Activated naive CD4-positive, alpha-beta T cell treated with anti-CD3 and anti-CD28 coated beads, Interleukin-2, amount 50 U/mL, for 24 hours (primary cell): ENCODE measurements around the gene TYK2.
"Not testable (repeated sequence)": the region's sequence is repeated elsewhere in the genome, so short reads cannot be mapped to it uniquely, and the experiment has no call there.

Experiments used
- H3K27ac Mint-ChIP-seq: one replicate; pipeline ENCODE4 v1.8.0; 2021; ENCODE audit warnings: mild to moderate bottlenecking, mixed read lengths
- H3K27me3 Mint-ChIP-seq: one replicate; pipeline ENCODE4 v1.8.0; 2021; ENCODE audit warnings: mixed read lengths
- H3K36me3 Mint-ChIP-seq: one replicate; pipeline ENCODE4 v1.8.0; 2021; ENCODE audit warnings: mixed read lengths
- H3K4me1 Mint-ChIP-seq: one replicate; pipeline ENCODE4 v1.8.0; 2021; ENCODE audit warnings: mixed read lengths
- H3K4me3 Mint-ChIP-seq: one replicate; pipeline ENCODE4 v1.8.0; 2021; ENCODE audit warnings: mild to moderate bottlenecking, mixed read lengths
- H3K9me3 Mint-ChIP-seq: one replicate; pipeline ENCODE4 v1.8.0; 2021; ENCODE audit warnings: mixed read lengths

TYK2 gene

DNA sequence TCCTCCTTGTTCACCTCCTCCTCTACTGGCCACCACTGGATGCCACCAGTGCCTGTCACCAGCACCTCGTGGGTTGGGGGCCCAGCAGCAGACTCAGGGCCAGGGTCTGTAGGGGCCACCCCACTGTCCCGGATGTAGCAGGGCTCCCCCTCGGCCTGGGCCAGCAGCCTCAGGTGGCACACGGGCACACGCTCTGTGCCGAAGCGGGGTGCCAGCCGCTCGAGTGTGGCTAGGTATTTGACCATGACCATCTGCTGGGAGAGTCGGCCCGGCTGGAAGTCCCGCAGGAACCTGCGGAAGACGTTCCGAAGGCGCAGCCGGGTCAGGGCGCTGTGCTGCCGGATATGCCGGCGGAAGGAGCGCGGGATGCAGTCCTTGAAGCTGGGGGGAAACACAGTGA is 14.9 kb downstream of the TYK2 start:
- H3K27me3 Mint-ChIP-seq: no peaks in the 10 kb centered on the region
- no peak overlapping the region for H3K27ac Mint-ChIP-seq
- no peaks in the 10 kb centered on the region for H3K9me3 Mint-ChIP-seq
- H3K4me3 Mint-ChIP-seq: no peak overlapping the region
- H3K4me1 Mint-ChIP-seq: no peaks in the 10 kb centered on the region
- H3K36me3 Mint-ChIP-seq: peaks cover 3% of the 10 kb centered on the region

DNA sequence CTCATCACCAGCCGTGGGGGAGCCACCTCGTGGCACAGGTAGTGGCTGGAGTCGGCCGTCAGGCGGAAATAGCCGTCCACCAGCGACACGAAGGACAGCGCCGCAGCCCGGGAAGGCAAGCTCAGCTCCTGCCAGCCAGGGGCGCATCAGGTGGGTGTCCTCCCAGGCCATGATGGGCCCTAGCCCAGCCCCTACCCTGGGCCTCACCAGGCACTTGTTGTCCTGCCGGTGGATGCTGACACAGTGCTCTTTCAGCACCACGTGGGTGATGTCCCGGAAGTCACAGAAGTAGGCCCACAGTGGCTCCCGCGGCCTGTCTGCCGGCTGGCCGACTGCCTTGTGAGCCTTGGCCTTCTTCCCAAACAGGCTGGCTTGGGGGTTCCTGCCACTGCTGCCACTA is 15.7 kb downstream of the TYK2 start:
- H3K27ac Mint-ChIP-seq: no peak overlapping the region
- H3K9me3 Mint-ChIP-seq: no peaks in the 10 kb centered on the region
- no peaks in the 10 kb centered on the region for H3K27me3 Mint-ChIP-seq
- peaks cover 3% of the 10 kb centered on the region for H3K36me3 Mint-ChIP-seq
- no peaks in the 10 kb centered on the region for H3K4me1 Mint-ChIP-seq
- H3K4me3 Mint-ChIP-seq: no peak overlapping the region

GRCh38 chr19:10363789-10364281 is 16.5 kb downstream of the TYK2 start:
- Mint-ChIP-seq H3K4me3 (no peak overlapping the region), H3K4me1 (no peaks in the 10 kb centered on the region), H3K27ac (no peak overlapping the region), H3K27me3 (no peaks in the 10 kb centered on the region), H3K36me3 (peaks cover 3% of the 10 kb centered on the region), H3K9me3 (no peaks in the 10 kb centered on the region)

DNA sequence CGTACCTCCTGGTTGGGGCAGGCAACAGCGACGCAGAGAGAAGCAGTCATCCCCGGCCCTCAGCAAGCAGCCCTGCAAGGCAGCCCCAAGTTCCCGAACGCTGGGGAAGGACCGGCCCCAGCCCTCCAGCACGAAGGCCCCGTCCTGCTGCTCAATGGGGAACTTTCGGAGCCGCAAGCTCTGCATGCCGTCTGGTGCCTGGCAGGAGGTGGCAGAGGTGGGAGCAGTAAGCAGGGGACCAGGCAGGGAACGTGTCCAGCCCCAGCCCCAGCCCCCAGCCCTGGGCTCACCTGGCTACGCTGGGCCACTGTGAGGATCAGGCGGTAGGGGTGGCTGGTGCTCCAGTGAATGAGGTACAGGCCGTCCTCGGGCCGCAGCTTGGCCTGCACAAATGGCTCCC is 18.1 kb downstream of the TYK2 start:
- Mint-ChIP-seq H3K4me1 (no peaks in the 10 kb centered on the region), H3K27ac (no peak overlapping the region), H3K4me3 (no peak overlapping the region), H3K27me3 (no peaks in the 10 kb centered on the region), H3K9me3 (no peaks in the 10 kb centered on the region), H3K36me3 (peaks cover 3% of the 10 kb centered on the region)

DNA sequence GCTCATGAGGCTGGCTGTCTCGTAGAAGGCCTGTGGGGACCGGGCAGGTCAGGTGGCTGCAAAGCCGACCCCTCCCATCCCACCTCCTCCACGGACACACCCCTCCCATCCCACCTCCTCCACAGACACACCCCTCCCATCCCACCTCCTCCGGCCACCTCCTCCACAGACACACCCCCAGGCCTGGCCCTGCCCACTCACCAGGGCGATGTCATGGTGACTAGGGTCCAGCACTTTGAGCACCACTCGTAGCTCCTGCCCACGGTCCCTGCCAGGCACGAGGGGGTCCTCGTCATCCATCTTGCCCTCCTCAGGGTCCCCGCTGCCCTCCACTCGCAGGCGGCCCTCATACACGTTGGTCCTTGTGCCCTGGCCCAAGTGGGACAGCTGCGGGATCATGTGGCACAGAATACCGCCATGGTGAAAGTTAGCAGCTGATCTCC is 18.8 kb downstream of the TYK2 start:
- H3K36me3 Mint-ChIP-seq: peaks cover 3% of the 10 kb centered on the region
- H3K9me3 Mint-ChIP-seq: no peaks in the 10 kb centered on the region
- no peaks in the 10 kb centered on the region for H3K4me1 Mint-ChIP-seq
- no peak overlapping the region for H3K4me3 Mint-ChIP-seq
- no peaks in the 10 kb centered on the region for H3K27me3 Mint-ChIP-seq
- no peak overlapping the region for H3K27ac Mint-ChIP-seq

- H3K36me3 Mint-ChIP-seq: peaks cover 6% of the 10 kb centered on the region
- no peaks in the 10 kb centered on the region for H3K27me3 Mint-ChIP-seq
- H3K4me3 Mint-ChIP-seq: no peak overlapping the region
- no peaks in the 10 kb centered on the region for H3K4me1 Mint-ChIP-seq
- no peaks in the 10 kb centered on the region for H3K9me3 Mint-ChIP-seq
- H3K27ac Mint-ChIP-seq: no peak overlapping the region
Observed at GRCh38 chr19:10356431-10356830, 23.9 kb downstream of the TYK2 start.

- H3K27ac Mint-ChIP-seq: peak overlapping the region; percentile 17
- no peak overlapping the region for H3K4me3 Mint-ChIP-seq
- no peaks in the 10 kb centered on the region for H3K27me3 Mint-ChIP-seq
- H3K36me3 Mint-ChIP-seq: peaks cover 8% of the 10 kb centered on the region
- no peaks in the 10 kb centered on the region for H3K4me1 Mint-ChIP-seq
- no peaks in the 10 kb centered on the region for H3K9me3 Mint-ChIP-seq
Observed at GRCh38 chr19:10353793-10354391, 26.5 kb downstream of the TYK2 start.

GRCh38 chr19:10352764-10353671 is 27.4 kb downstream of the TYK2 start:
- no peak overlapping the region for H3K4me3 Mint-ChIP-seq
- H3K27ac Mint-ChIP-seq: no peak overlapping the region
- no peaks in the 10 kb centered on the region for H3K9me3 Mint-ChIP-seq
- peaks cover 8% of the 10 kb centered on the region for H3K36me3 Mint-ChIP-seq
- H3K4me1 Mint-ChIP-seq: no peaks in the 10 kb centered on the region
- H3K27me3 Mint-ChIP-seq: no peaks in the 10 kb centered on the region

GRCh38 chr19:10346509-10346908 is 33.9 kb downstream of the TYK2 start:
- no peak overlapping the region for H3K27ac Mint-ChIP-seq
- no peaks in the 10 kb centered on the region for H3K9me3 Mint-ChIP-seq
- no peak overlapping the region for H3K4me3 Mint-ChIP-seq
- H3K27me3 Mint-ChIP-seq: no peaks in the 10 kb centered on the region
- H3K4me1 Mint-ChIP-seq: no peaks in the 10 kb centered on the region
- peaks cover 2% of the 10 kb centered on the region for H3K36me3 Mint-ChIP-seq

GRCh38 chr19:10344780-10345179 is 35.6 kb downstream of the TYK2 start:
- no peak overlapping the region for H3K27ac Mint-ChIP-seq
- peaks cover 8% of the 10 kb centered on the region for H3K4me1 Mint-ChIP-seq
- H3K9me3 Mint-ChIP-seq: no peaks in the 10 kb centered on the region
- H3K36me3 Mint-ChIP-seq: no peaks in the 10 kb centered on the region
- H3K27me3 Mint-ChIP-seq: no peaks in the 10 kb centered on the region
- H3K4me3 Mint-ChIP-seq: no peak overlapping the region

DNA sequence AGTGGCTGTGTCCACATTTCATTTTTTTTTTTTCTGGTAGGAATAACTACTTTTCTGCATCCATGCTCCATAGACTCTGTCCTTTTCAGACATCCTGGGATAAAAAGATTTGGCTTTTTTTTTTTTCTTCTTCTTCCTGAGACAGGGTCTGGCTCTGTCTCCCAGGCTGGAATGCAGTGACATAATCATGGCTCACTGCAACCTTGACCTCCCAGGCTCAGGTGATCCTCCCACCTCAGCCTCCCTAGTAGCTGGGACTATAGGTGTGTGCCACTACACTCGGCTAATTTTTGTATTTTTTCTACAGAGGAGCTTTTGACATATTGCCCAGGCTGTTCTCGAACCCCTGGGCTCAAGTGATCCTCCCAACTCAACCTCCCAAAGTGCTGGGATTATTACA is 36.9 kb downstream of the TYK2 start:
- no peaks in the 10 kb centered on the region for H3K9me3 Mint-ChIP-seq
- H3K27me3 Mint-ChIP-seq: no peaks in the 10 kb centered on the region
- no peaks in the 10 kb centered on the region for H3K36me3 Mint-ChIP-seq
- no peak overlapping the region for H3K4me3 Mint-ChIP-seq
- H3K27ac Mint-ChIP-seq: no peak overlapping the region
- peaks cover 21% of the 10 kb centered on the region for H3K4me1 Mint-ChIP-seq

GRCh38 chr19:10339977-10340376 is 40.4 kb downstream of the TYK2 start:
- H3K4me1 Mint-ChIP-seq: peaks cover 25% of the 10 kb centered on the region
- H3K27me3 Mint-ChIP-seq: no peaks in the 10 kb centered on the region
- H3K36me3 Mint-ChIP-seq: no peaks in the 10 kb centered on the region
- no peaks in the 10 kb centered on the region for H3K9me3 Mint-ChIP-seq
- H3K27ac Mint-ChIP-seq: peak overlapping the region; percentile 97
- H3K4me3 Mint-ChIP-seq: peak overlapping the region; percentile 87

GRCh38 chr19:10339380-10339960 is 40.9 kb downstream of the TYK2 start, which contains the start of gene ICAM3:
TSS of gene ICAM3 (minus strand) at chr19:10339624. CDS start at chr19:10339614, 10 bp downstream.
- H3K4me3 Mint-ChIP-seq: peak within 1 kb of the TSS; percentile 87
- H3K27ac Mint-ChIP-seq: peak within 1 kb of the TSS; percentile 97
- no peaks in the 10 kb centered on the region for H3K27me3 Mint-ChIP-seq

GRCh38 chr19:10338940-10339339 is 41.4 kb downstream of the TYK2 start:
- H3K27ac Mint-ChIP-seq: peak overlapping the region; percentile 97
- H3K36me3 Mint-ChIP-seq: no peaks in the 10 kb centered on the region
- peaks cover 25% of the 10 kb centered on the region for H3K4me1 Mint-ChIP-seq
- peak overlapping the region; percentile 87 for H3K4me3 Mint-ChIP-seq
- no peaks in the 10 kb centered on the region for H3K27me3 Mint-ChIP-seq
- H3K9me3 Mint-ChIP-seq: no peaks in the 10 kb centered on the region

More at GRCh38 chr19:10339380-10339960, 40.9 kb downstream of the TYK2 start, which contains the start of gene ICAM3:
- Mint-ChIP-seq H3K9me3 (no peaks in the 10 kb centered on the region), H3K36me3 (no peaks in the 10 kb centered on the region), H3K4me1 (peaks cover 25% of the 10 kb centered on the region)

- H3K27me3 Mint-ChIP-seq, H3K4me3 Mint-ChIP-seq, H3K36me3 Mint-ChIP-seq, H3K9me3 Mint-ChIP-seq, H3K27ac Mint-ChIP-seq: not testable (repeated sequence)
- H3K4me1 Mint-ChIP-seq: peaks cover 39% of the 10 kb centered on the region
Observed at GRCh38 chr19:10336725-10337124, 43.6 kb downstream of the TYK2 start.
